HCT116 (cell line): ENCODE results near the gene MDH1. TPM values are rescaled to one million over a fixed set of nuclear protein-coding genes. Genes with fewer than 3 reads are reported as not detected.

Source experiments
- ATAC-seq: fragments of 200-7000 bp; cut with Tn5 transposase; 2 replicates; pipeline ENCODE4 v1.9.1; 2020; ENCODE audit warnings: mild to moderate bottlenecking, moderate library complexity
- BruUV-seq: library from RNA; stranded (reverse); fragments of 400-500 nt; replicated peaks from 2 replicates; lab custom pipeline; 2021; lab: Mats Ljungman, UMichigan
- CTCF ChIA-PET: fragments of 300-600 bp; sonication (Branson Sonifier 250); formaldehyde crosslinking; loops from one replicate; lab custom pipeline; 2021; ENCODE audit warnings: antibody characterized with exemption; lab: Charles Lee
- POLR2A ChIA-PET: fragments of 300-600, 350-600 bp; sonication (Branson Sonifier 250); formaldehyde crosslinking; loops from one replicate; lab custom pipeline; 2021; ENCODE audit warnings: antibody characterized with exemption; lab: Charles Lee
- RAD21 ChIA-PET, 2 experiments: fragments of 300-600 bp; sonication (Branson Sonifier 250); formaldehyde crosslinking; loops; one replicate each; lab custom pipeline; 2023; ENCODE audit warnings: low total read pairs in 2 of 2; ENCODE audit not compliant: uncharacterized antibody in 2 of 2, unreplicated experiment in 2 of 2, low non-redundant PET in 1 of 2; lab: Charles Lee
- DNase-seq: peaks from one replicate; pipeline ENCODE4 v3.0.0-alpha.2; 2010; ENCODE audit warnings: low read depth, low spot score
- H2AFZ ChIP-seq: fragments of 200-600 bp; shearing (Covaris generic), sonication (generic); 2 replicates; pipeline ENCODE4 v1.6.1; 2017; ENCODE audit warnings: low read depth, mixed run types, mixed read lengths, antibody characterized with exemption, low read length; ENCODE audit not compliant: poor library complexity, severe bottlenecking
- H3K27ac ChIP-seq: 2 replicates; pipeline ENCODE4 v1.5.1; 2012; ENCODE audit warnings: low read depth, low read length
- H3K27me3 ChIP-seq: fragments of 200-600 bp; sonication (generic); 2 replicates; pipeline ENCODE4 v1.6.1; 2016; ENCODE audit warnings: mixed run types, low read length, mixed read lengths; ENCODE audit not compliant: insufficient read depth
- H3K36me3 ChIP-seq, 2 experiments: fragments of 200-500 bp in 1 of 2; fragments of 200-600 bp in 1 of 2; sonication (Bioruptor generic) in 1 of 2; sonication (generic) in 1 of 2; 2 replicates each; pipeline versions ENCODE4 v1.5.1 to v1.6.1; 2014 to 2016; ENCODE audit warnings: low read length in 2 of 2, inconsistent platforms in 1 of 2, mixed read lengths in 1 of 2, mixed run types in 1 of 2; ENCODE audit not compliant: insufficient read depth in 2 of 2, control insufficient read depth in 1 of 2
- H3K4me1 ChIP-seq, 2 experiments: fragments of 200-600 bp in 1 of 2; sonication (generic) in 1 of 2; 2 replicates each; pipeline versions ENCODE4 v1.5.1 to v1.6.1; 2012 to 2017; ENCODE audit warnings: low read length in 2 of 2, inconsistent platforms in 1 of 2, mild to moderate bottlenecking in 1 of 2, mixed read lengths in 1 of 2, mixed run types in 1 of 2, moderate library complexity in 1 of 2; ENCODE audit not compliant: insufficient read depth in 2 of 2, control insufficient read depth in 1 of 2
- H3K4me2 ChIP-seq: fragments of 200-600 bp; sonication (generic); 2 replicates; pipeline ENCODE4 v1.6.1; 2017; ENCODE audit warnings: mixed run types, low read length, mixed read lengths
- H3K4me3 ChIP-seq, 2 experiments: fragments of 200-600 bp in 1 of 2; sonication (generic) in 1 of 2; replicated peaks in 1 of 2; 2 replicates each; pipeline ENCODE4 v1.5.1; 2011 to 2016; ENCODE audit warnings: low read length in 2 of 2, control low read depth in 1 of 2, low read depth in 1 of 2, mild to moderate bottlenecking in 1 of 2, mixed read lengths in 1 of 2, mixed run types in 1 of 2
- H3K79me2 ChIP-seq: fragments of 200-600 bp; sonication (generic); 2 replicates; pipeline ENCODE4 v1.6.1; 2017; ENCODE audit warnings: mild to moderate bottlenecking, mixed run types, low read length, moderate library complexity, mixed read lengths; ENCODE audit not compliant: insufficient read depth
- H3K9ac ChIP-seq: fragments of 200-600 bp; sonication (generic); 2 replicates; pipeline ENCODE4 v1.6.1; 2016; ENCODE audit warnings: low read length, mixed read lengths
- H3K9me2 ChIP-seq: fragments of 200-600 bp; sonication (generic), shearing (Covaris generic); 2 replicates; pipeline ENCODE4 v1.6.1; 2017; ENCODE audit warnings: mixed run types, mild to moderate bottlenecking, moderate library complexity; ENCODE audit not compliant: insufficient read depth
- H3K9me3 ChIP-seq, 2 experiments: fragments of 200-500 bp in 1 of 2; fragments of 200-600 bp in 1 of 2; sonication (Bioruptor generic) in 1 of 2; sonication (generic) in 1 of 2; 2 replicates each; pipeline ENCODE4 v1.6.1; 2014 to 2017; ENCODE audit warnings: low read length in 2 of 2, mixed read lengths in 2 of 2, inconsistent platforms in 1 of 2, low read depth in 1 of 2, mild to moderate bottlenecking in 1 of 2, mixed run types in 1 of 2, moderate library complexity in 1 of 2; ENCODE audit not compliant: control insufficient read depth in 1 of 2, insufficient read depth in 1 of 2
- H4K20me1 ChIP-seq: fragments of 200-600 bp; sonication (generic), shearing (Covaris generic); 2 replicates; pipeline ENCODE4 v1.6.1; 2017; ENCODE audit warnings: mixed run types, mild to moderate bottlenecking, moderate library complexity; ENCODE audit not compliant: insufficient read depth
- ATF3 ChIP-seq: IDR thresholded peaks from 2 replicates; pipeline ENCODE4 v1.6.1; 2012
- CEBPB ChIP-seq: IDR thresholded peaks from 2 replicates; pipeline ENCODE4 v1.6.1; 2012; ENCODE audit warnings: low read depth
- FOSL1 ChIP-seq: IDR thresholded peaks from 2 replicates; pipeline ENCODE4 v1.6.1; 2012; ENCODE audit warnings: low read depth
- JUND ChIP-seq: IDR thresholded peaks from 2 replicates; pipeline ENCODE4 v1.6.1; 2012
- RAD21 ChIP-seq: IDR thresholded peaks from 2 replicates; pipeline ENCODE4 v1.6.1; 2012; ENCODE audit warnings: low read depth, mild to moderate bottlenecking
- SIN3A ChIP-seq: IDR thresholded peaks from 2 replicates; pipeline ENCODE4 v1.6.1; 2012; ENCODE audit warnings: low read depth
- SP1 ChIP-seq: IDR thresholded peaks from 2 replicates; pipeline ENCODE4 v1.6.1; 2012; ENCODE audit warnings: low read depth
- intact Hi-C: fragments of 100-400 bp; cut with micrococcal nuclease; formaldehyde crosslinking; loops from 2 replicates; pipeline ENCODE4 v1.10.0; 2022
- total RNA-seq: library from RNA; stranded (reverse); gene quantifications from one replicate; pipeline ENCODE4 v1.2.1, GENCODE V29; 2021; ENCODE audit not compliant: unreplicated experiment

MDH1 gene
- total RNA-seq, 1 experiment from 2014 or later: 192 TPM

DNA sequence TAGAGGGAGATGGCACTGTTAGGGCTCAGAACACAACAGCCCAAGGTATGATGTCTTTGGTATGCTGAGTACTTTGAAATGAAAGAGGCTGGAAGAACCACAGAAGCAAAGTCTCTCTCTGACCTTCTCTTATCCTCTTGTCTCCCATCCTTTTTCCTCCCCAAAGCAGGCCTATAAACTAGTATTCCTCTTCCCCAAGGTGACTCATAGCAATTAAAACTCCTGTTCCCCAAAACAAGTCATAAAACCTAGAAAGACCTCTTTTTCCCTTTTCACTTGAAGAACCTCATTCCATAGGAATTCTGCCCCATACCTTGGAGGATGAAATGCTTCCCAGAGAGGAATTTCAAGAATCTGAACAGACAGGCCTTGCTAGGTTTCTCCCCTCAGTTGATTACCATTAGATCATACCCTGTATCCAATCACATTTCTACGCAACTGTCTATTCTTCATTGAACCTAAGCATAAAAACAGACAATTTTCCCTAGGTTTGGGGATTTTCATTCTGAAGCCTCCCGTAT is 25.7 kb downstream of the MDH1 start:
- RAD21 ChIA-PET: no interaction called here
- Histone ChIP-seq H2AFZ (peak overlapping the region; percentile 91), H3K4me3 (peak overlapping the region; percentile 15 to 38; a peak in 3 of 4 replicates)

GRCh38 chr2:63614983-63615945 is 26.5 kb downstream of the MDH1 start:
- H3K4me2 ChIP-seq: peak overlapping the region; percentile 74
- BruUV-seq: no TSS peak
- no peaks in the 10 kb centered on the region for H3K27me3 ChIP-seq
- ATAC-seq (peak; percentile 84), DNase-seq (peak; percentile 23)
- peaks cover 19 to 31% of the 10 kb centered on the region in 2 experiments for H3K4me1 ChIP-seq
- peak overlapping the region; percentile 91 for H2AFZ ChIP-seq
- H3K36me3 ChIP-seq: no peaks in the 10 kb centered on the region
- POLR2A ChIA-PET: interaction anchor here (1.1 kb wide), 1 partner anchor 84 kb away, joined by 3 read pairs; no protein-coding TSS in a partner anchor
- H3K9me3 ChIP-seq: no peaks in the 10 kb centered on the region
- TF ChIP-seq RAD21: no peak
- H3K79me2 ChIP-seq: no peaks in the 10 kb centered on the region
- H3K9me2 ChIP-seq: no peaks in the 10 kb centered on the region
- intact Hi-C loops: no loop called here
- H3K27ac ChIP-seq: peak overlapping the region; percentile 54
- H4K20me1 ChIP-seq: no peaks in the 10 kb centered on the region
- peak overlapping the region; percentile 15 to 38 for H3K4me3 ChIP-seq
- H3K9ac ChIP-seq: peak overlapping the region; percentile 16
- RAD21 ChIA-PET: no interaction called here
- CTCF ChIA-PET: no interaction called here

More for the DNA sequence above, 25.7 kb downstream of the MDH1 start:
- DNase-seq (peak; percentile 43), ATAC-seq (peak; percentile 90)
- no TSS peak for BruUV-seq
- Histone ChIP-seq H3K9me3 (no peaks in the 10 kb centered on the region), H3K9me2 (no peaks in the 10 kb centered on the region), H4K20me1 (no peaks in the 10 kb centered on the region), H3K27me3 (no peaks in the 10 kb centered on the region), H3K4me1 (peaks cover 19 to 31% of the 10 kb centered on the region in 2 experiments), H3K4me2 (peak overlapping the region; percentile 74), H3K79me2 (no peaks in the 10 kb centered on the region), H3K36me3 (no peaks in the 10 kb centered on the region), H3K9ac (peak overlapping the region; percentile 16), H3K27ac (peak overlapping the region; percentile 54; the same call in 1 of the 2 replicates)
- intact Hi-C loops: no loop called here
- ChIA-PET POLR2A (interaction anchor here (1.1 kb wide), 1 partner anchor 84 kb away, joined by 3 read pairs; no protein-coding TSS in a partner anchor), CTCF (no interaction called here)
- TF ChIP-seq FOSL1: peak; percentile 29; the same call in 1 of the 2 replicates
- peak; percentile 22; the same call in 1 of the 2 replicates for TF ChIP-seq CEBPB
- peak; percentile 59 for TF ChIP-seq JUND
- TF ChIP-seq ATF3: no peak
- TF ChIP-seq SIN3A: peak; percentile 52; the same call in 1 of the 2 replicates
- TF ChIP-seq SP1: peak; percentile 55; the same call in 1 of the 2 replicates
